ENCODE results near the gene HTR3C.

Gene HTR3C

DNA sequence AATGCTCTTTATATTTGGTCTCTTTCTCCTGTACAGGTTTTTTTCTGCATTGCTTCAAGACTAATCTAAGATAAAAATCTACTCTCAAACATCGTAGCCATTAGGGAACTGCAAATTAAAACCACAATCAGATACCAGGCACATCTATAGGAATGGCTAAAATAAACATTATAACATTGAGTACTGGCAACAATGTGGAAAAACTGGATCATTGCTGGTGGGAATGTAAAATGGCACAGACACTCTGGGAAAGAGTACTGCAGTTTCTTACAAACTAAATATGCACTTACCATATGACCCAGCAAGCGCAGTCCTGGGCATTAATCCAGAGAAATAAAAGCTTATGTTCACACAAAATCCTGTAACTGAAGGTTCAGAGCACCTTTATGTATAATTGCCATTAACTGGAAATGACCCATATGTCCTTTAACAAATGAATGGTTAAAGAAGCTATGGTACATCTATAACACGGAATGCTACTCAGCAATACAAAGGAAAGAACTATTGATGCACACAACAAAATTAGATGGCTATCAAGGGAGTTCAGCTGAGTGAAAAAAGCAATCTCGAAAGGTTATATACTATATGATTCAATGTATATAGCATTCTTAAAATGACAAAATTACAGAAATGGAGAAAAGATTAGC, 41.5 kb upstream of the HTR3C start:
- Histone ChIP-seq H3K36me3 (ENCODE audit: insufficient read depth, low read length) (no peaks in the 10 kb centered on the region), H3K9me2 (replicated peaks; ENCODE audit: low read depth, low read length) (no peaks in the 10 kb centered on the region), H3K27me3 (ENCODE audit: insufficient read depth, low read length, poor library complexity, severe bottlenecking) (no peaks in the 10 kb centered on the region), H3K9me3 (ENCODE audit: insufficient read depth, low read depth, low read length) (no peaks in the 10 kb centered on the region), H3K4me2 (ENCODE audit: low read depth, low read length, poor library complexity, severe bottlenecking) (no peak overlapping the region), H2AFZ (ENCODE audit: low read length) (no peak overlapping the region), H3F3A (ENCODE audit: low read depth) (no peaks in the 10 kb centered on the region), H3K4me3 (ENCODE audit: low read length, poor library complexity, severe bottlenecking) (no peak overlapping the region), H4K20me1 (ENCODE audit: insufficient read depth, low read length, poor library complexity, severe bottlenecking) (no peaks in the 10 kb centered on the region), H3K9ac (ENCODE audit: low read depth, low read length, poor library complexity, severe bottlenecking) (no peak overlapping the region), H3K79me2 (ENCODE audit: insufficient read depth, low read length) (0 out of 2 replicates have a peak, but pooled peaks cover under 1% of the 10 kb centered on the region), H3K4me1 (ENCODE audit: insufficient read depth, low read length, poor library complexity, severe bottlenecking) (peaks cover 31% of the 10 kb centered on the region)
- no peak for TF ChIP-seq EZH2phosphoT487 (IDR thresholded peaks at IDR 0.05; ENCODE audit: borderline replicate concordance)
- TF ChIP-seq, protein P1, sequence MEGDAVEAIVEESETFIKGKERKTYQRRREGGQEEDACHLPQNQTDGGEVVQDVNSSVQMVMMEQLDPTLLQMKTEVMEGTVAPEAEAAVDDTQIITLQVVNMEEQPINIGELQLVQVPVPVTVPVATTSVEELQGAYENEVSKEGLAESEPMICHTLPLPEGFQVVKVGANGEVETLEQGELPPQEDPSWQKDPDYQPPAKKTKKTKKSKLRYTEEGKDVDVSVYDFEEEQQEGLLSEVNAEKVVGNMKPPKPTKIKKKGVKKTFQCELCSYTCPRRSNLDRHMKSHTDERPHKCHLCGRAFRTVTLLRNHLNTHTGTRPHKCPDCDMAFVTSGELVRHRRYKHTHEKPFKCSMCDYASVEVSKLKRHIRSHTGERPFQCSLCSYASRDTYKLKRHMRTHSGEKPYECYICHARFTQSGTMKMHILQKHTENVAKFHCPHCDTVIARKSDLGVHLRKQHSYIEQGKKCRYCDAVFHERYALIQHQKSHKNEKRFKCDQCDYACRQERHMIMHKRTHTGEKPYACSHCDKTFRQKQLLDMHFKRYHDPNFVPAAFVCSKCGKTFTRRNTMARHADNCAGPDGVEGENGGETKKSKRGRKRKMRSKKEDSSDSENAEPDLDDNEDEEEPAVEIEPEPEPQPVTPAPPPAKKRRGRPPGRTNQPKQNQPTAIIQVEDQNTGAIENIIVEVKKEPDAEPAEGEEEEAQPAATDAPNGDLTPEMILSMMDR (conservative IDR thresholded peaks at IDR 0.05; ENCODE audit: low read length) = no peak

DNA sequence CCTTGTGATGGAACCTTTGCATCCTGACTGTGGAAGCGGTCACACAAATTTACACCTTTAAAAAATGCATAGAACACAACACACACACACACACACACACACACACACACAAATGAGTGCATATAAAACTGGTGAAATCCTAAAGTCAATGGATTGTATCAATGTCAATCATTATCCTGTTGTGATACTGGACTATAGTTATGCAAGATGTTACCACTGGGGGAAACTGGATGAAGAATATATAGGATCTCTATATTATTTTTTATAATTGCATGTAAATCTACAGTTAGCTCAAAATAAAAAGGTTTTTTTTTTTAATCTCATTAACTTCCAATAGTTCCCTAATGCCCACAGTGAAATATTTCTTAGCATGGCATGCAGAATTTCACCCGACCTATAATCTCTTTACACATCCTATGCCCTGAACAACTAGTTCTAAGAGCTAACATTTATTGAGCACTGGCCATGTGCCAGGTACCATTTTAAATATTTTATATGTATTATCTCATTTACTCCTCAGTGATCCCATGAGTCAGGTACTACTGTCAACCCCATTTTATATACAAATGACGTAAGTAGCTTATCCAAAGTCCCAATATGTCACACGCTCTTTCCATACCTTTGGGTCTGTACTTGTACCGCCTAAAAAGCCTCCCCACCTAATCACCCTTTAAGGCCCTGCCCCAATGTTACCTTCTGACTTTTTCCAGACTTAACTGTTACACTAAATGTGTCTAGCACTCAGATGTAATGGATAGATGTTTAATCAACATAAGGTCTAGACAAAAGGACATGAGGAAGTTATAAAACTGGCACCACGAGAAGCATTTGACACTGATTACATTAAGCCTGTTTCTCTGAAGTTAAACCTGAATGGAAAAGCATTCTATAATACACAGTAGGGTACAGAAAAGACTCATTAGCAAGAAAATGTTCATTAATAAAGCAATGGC, 40.6 kb upstream of the HTR3C start:
- Histone ChIP-seq H3K9me3 (ENCODE audit: insufficient read depth, low read depth, low read length) (no peaks in the 10 kb centered on the region), H3K9ac (ENCODE audit: low read depth, low read length, poor library complexity, severe bottlenecking) (no peak overlapping the region), H2AFZ (ENCODE audit: low read length) (no peak overlapping the region), H3F3A (ENCODE audit: low read depth) (no peaks in the 10 kb centered on the region), H3K9me2 (replicated peaks; ENCODE audit: low read depth, low read length) (no peaks in the 10 kb centered on the region), H3K4me2 (ENCODE audit: low read depth, low read length, poor library complexity, severe bottlenecking) (peak overlapping the region; percentile 33), H3K36me3 (ENCODE audit: insufficient read depth, low read length) (no peaks in the 10 kb centered on the region), H3K27me3 (ENCODE audit: insufficient read depth, low read length, poor library complexity, severe bottlenecking) (no peaks in the 10 kb centered on the region), H3K4me3 (ENCODE audit: low read length, poor library complexity, severe bottlenecking) (no peak overlapping the region), H4K20me1 (ENCODE audit: insufficient read depth, low read length, poor library complexity, severe bottlenecking) (no peaks in the 10 kb centered on the region), H3K79me2 (ENCODE audit: insufficient read depth, low read length) (peaks cover 9% of the 10 kb centered on the region), H3K4me1 (ENCODE audit: insufficient read depth, low read length, poor library complexity, severe bottlenecking) (peaks cover 36% of the 10 kb centered on the region)
- TF ChIP-seq, protein P1 (conservative IDR thresholded peaks at IDR 0.05; ENCODE audit: low read length) = no peak
- no peak for TF ChIP-seq EZH2phosphoT487 (IDR thresholded peaks at IDR 0.05; ENCODE audit: borderline replicate concordance)

DNA sequence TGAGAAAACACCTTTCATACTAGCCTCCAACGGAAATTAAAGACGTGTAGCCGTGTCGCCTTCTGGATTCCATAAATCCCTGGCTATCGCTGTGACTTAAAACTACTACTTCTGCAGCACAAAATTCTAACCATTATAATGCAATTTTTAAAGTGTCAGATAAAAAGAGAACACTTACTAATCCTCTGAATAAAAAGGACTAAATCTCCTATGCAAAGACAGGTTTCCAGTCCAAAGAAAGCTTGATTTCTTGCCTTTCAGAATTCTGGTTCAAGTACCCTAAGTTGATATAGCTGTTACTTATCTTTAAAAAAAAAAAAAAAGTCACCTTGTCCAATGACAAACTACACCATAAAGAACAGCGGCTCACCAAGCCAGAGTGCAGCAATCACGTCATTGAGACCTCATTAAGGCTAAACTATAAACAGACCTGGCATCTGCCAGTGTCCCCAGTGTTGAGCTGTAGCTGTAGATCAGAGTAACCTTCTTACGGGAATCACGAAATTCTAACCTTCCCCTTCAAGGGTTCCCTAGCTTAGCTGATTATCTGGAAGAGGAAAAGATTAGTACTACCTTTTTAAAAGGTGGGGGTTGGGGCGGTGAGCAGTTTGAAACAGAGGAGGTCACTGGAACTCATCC, 37.3 kb upstream of the HTR3C start:
- Histone ChIP-seq H4K20me1 (ENCODE audit: insufficient read depth, low read length, poor library complexity, severe bottlenecking) (no peaks in the 10 kb centered on the region), H3K79me2 (ENCODE audit: insufficient read depth, low read length) (peaks cover 9% of the 10 kb centered on the region), H3K4me1 (ENCODE audit: insufficient read depth, low read length, poor library complexity, severe bottlenecking) (peaks cover 41% of the 10 kb centered on the region), H3K9me2 (replicated peaks; ENCODE audit: low read depth, low read length) (no peaks in the 10 kb centered on the region), H3K36me3 (ENCODE audit: insufficient read depth, low read length) (no peaks in the 10 kb centered on the region), H3F3A (ENCODE audit: low read depth) (no peaks in the 10 kb centered on the region), H3K4me2 (ENCODE audit: low read depth, low read length, poor library complexity, severe bottlenecking) (peak overlapping the region; percentile 95), H2AFZ (ENCODE audit: low read length) (no peak overlapping the region), H3K4me3 (ENCODE audit: low read length, poor library complexity, severe bottlenecking) (peak overlapping the region; percentile 99), H3K27me3 (ENCODE audit: insufficient read depth, low read length, poor library complexity, severe bottlenecking) (no peaks in the 10 kb centered on the region), H3K9ac (ENCODE audit: low read depth, low read length, poor library complexity, severe bottlenecking) (peak overlapping the region; percentile 79), H3K9me3 (ENCODE audit: insufficient read depth, low read depth, low read length) (no peaks in the 10 kb centered on the region)
- TF ChIP-seq, protein P1 (conservative IDR thresholded peaks at IDR 0.05; ENCODE audit: low read length) = no peak
- no peak for TF ChIP-seq EZH2phosphoT487 (IDR thresholded peaks at IDR 0.05; ENCODE audit: borderline replicate concordance)
